AG04449 (cell line): ENCODE data around the gene HEATR3.
"Not testable (repeated sequence)": the region's sequence is repeated elsewhere in the genome, so short reads cannot be mapped to it uniquely, and the experiment has no call there.

Source experiments
- CTCF ChIA-PET: fragments of 350-600 bp; formaldehyde crosslinking; extraction: SDS; loops from one replicate; lab custom pipeline; 2021; ENCODE audit warnings: antibody characterized with exemption; lab: Yijun Ruan, JAX
- POLR2A ChIA-PET: fragments of 400-600, 350-600 bp; formaldehyde crosslinking; extraction: SDS; loops from one replicate; lab custom pipeline; 2020; ENCODE audit warnings: antibody characterized with exemption, inconsistent platforms; lab: Yijun Ruan, JAX
- DNase-seq: peaks from one replicate; pipeline ENCODE4 v3.0.0-alpha.2; 2010; ENCODE audit warnings: low read depth, low spot score
- H3K4me3 ChIP-seq: 2 replicates; pipeline ENCODE4 v1.5.1; 2011; ENCODE audit warnings: low read depth, mild to moderate bottlenecking, control low read depth, low read length
- CTCF ChIP-seq: IDR thresholded peaks from one replicate; pipeline ENCODE4 v1.5.1; 2011; ENCODE audit warnings: mild to moderate bottlenecking, moderate library complexity, low read length, control low read depth, inconsistent platforms; ENCODE audit not compliant: insufficient read depth; ENCODE audit errors: missing control alignments

The HEATR3 gene

DNA sequence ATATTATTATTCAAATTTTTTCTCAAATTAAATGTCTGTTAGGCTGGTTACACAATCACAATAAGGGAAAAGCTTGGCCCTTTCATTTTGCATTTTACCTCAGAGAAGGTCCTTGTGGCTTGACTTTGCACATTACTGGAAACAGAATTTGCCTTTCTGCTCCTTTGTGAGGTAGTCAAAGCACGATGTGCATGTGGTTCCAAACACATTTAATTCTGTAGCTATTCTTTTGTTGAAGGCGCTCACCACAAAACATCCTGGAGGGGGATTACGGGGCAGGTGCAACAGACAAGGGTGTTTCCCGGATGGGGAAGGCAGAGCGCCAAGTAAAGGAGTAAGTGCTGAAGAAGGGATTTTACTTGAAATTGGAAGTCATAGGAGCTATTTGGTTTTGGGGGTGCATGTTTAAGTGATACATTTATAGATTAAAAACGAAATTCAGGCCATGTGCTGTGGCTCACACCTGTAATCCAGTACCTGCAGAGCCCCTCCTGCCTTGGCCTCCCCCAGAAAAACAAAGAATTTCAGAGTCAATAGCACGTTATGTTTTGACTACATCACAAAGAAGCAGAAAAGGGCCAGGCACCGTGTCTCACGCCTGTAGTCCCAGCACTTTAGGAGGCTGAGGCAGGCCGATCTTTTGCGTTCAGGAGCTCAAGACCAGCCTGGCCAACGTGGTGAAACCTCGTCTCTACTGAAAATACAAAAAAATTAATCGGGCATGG is 56.1 kb downstream of the HEATR3 start:
- ChIA-PET POLR2A (no interaction called here), CTCF (interaction anchor here (1.3 to 1.6 kb wide), 2 partner anchors 14 to 89 kb away, joined by 3 to 4 read pairs; no protein-coding TSS in a partner anchor)
- DNase-seq = no peak
- no peak for TF ChIP-seq CTCF
- no peak overlapping the region for H3K4me3 ChIP-seq

DNA sequence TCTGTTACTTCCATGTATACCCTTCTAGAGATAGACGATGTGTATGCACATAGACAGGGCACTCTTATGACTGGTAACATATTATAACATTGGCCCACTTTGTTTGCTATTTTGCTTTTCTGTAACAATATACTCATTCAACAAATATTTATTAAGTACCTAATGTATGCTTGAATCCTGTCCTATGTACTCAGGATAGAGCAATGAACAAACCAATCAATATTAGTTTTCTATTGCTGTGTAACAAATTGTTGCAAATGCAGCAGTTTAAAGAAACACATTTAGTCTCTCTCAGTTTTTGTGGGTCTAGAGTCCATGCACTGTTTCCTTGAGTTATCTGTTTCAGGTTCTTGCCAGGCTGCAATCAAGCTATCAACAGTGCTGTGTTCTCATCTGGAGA is 57.6 kb downstream of the HEATR3 start:
- ChIA-PET CTCF (no interaction called here), POLR2A (no interaction called here)
- no peak overlapping the region for H3K4me3 ChIP-seq
- no peak for DNase-seq
- TF ChIP-seq CTCF = no peak

- no peak overlapping the region for H3K4me3 ChIP-seq
- no peak for DNase-seq
- no peak for TF ChIP-seq CTCF
- CTCF ChIA-PET = no interaction called here
- POLR2A ChIA-PET = no interaction called here
Measured at GRCh38 chr16:50124769-50125168, 59.0 kb downstream of the HEATR3 start.

DNA sequence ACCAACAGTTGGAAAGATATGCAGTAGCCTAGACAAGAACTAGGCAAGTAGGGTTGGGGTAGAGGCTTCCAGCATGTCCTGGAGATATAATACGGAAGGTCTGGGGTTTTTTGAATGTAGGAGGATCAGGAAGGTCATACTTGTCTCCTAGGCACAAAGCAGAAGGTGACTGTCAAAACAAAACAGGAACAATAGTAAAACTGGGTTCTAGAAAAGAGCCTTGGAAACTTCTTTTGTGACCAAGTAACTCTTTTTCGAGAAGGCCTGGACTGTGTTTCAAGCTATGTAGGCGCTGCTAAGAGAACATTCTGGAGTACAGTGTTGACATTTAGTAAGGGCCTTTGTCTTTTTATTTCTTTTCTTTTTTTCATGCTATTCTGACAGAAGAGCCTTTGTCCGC is 60.4 kb downstream of the HEATR3 start:
- no peak for DNase-seq
- ChIA-PET CTCF (no interaction called here), POLR2A (no interaction called here)
- no peak overlapping the region for H3K4me3 ChIP-seq
- TF ChIP-seq CTCF = no peak

DNA sequence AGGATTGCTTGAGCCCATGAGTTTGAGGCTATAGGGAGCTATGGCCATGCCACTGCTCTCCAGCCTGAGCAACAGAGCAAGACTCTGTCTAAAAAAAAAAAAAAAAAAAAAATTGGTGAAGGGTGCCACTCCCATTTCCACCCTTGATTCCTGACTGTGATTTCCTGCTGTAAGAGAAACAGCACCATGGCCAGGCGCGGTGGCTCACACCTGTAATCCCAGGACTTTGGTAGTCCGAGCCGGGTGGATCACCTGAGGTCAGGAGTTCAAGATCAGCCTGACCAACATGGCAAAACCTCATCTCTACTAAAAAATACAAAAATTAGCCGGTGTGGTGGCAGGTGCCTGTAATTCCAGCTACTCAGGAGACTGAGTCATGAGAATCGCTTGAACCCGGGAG is 66.8 kb downstream of the HEATR3 start:
- CTCF ChIA-PET = interaction anchor here (1.4 kb wide), 1 partner anchor 79 kb away, joined by 4 read pairs; no protein-coding TSS in a partner anchor
- POLR2A ChIA-PET, DNase-seq, H3K4me3 ChIP-seq: not testable (repeated sequence)

- no peak overlapping the region for H3K4me3 ChIP-seq
- no peak for TF ChIP-seq CTCF
- DNase-seq = no peak
- POLR2A ChIA-PET = no interaction called here
- CTCF ChIA-PET = interaction anchor here (1.4 kb wide), 1 partner anchor 78 kb away, joined by 4 read pairs; no protein-coding TSS in a partner anchor
Measured at GRCh38 chr16:50133214-50133613, 67.4 kb downstream of the HEATR3 start.
